Measurements from ENCODE around the gene MACROD2. TPM values are rescaled to one million over a fixed set of nuclear protein-coding genes. Genes with fewer than 3 reads are reported as not detected.

The MACROD2 gene
- total RNA-seq, 3 donors from 2014 or later, result 3.2 to 7.6 (median 6.4) TPM

GRCh38 chr20:14955399-14955798 lies 960.1 kb downstream of the MACROD2 start:
- ATAC-seq (no peak), DNase-seq (no peak)
- H3K36me3 ChIP-seq (ENCODE audit: low read depth), result no peaks in the 10 kb centered on the region
- H3K4me3 ChIP-seq, result no peak overlapping the region
- no peaks in the 10 kb centered on the region for H3K4me1 ChIP-seq (ENCODE audit: low read depth)
- intact Hi-C loops (cut with DNase I, micrococcal nuclease), result no loop called here
- no peak for TF ChIP-seq CTCF (IDR thresholded peaks at IDR 0.05)
- no peaks in the 10 kb centered on the region for H3K9me3 ChIP-seq

- Histone ChIP-seq H3K4me1 (ENCODE audit: low read depth) (no peaks in the 10 kb centered on the region), H3K9me3 (no peaks in the 10 kb centered on the region), H3K4me3 (no peak overlapping the region), H3K36me3 (ENCODE audit: low read depth) (no peaks in the 10 kb centered on the region)
- DNase-seq, result no peak
- no peak for TF ChIP-seq CTCF (IDR thresholded peaks at IDR 0.05)
- no peak for ATAC-seq
- intact Hi-C loops (cut with DNase I, micrococcal nuclease), result no loop called here
Measured at GRCh38 chr20:14956026-14956425, 960.7 kb downstream of the MACROD2 start.

GRCh38 chr20:14956538-14956937 lies 961.2 kb downstream of the MACROD2 start:
- ATAC-seq (peak; percentile 42), DNase-seq (no peak)
- Histone ChIP-seq H3K4me3 (no peak overlapping the region), H3K4me1 (ENCODE audit: low read depth) (no peaks in the 10 kb centered on the region), H3K36me3 (ENCODE audit: low read depth) (no peaks in the 10 kb centered on the region), H3K9me3 (no peaks in the 10 kb centered on the region)
- intact Hi-C loops (cut with DNase I, micrococcal nuclease), result no loop called here
- TF ChIP-seq CTCF (IDR thresholded peaks at IDR 0.05), result no peak

- intact Hi-C loops (cut with DNase I, micrococcal nuclease), result no loop called here
- TF ChIP-seq CTCF (IDR thresholded peaks at IDR 0.05), result no peak
- DNase-seq, result no peak
- Histone ChIP-seq H3K36me3 (ENCODE audit: low read depth) (no peaks in the 10 kb centered on the region), H3K9me3 (no peaks in the 10 kb centered on the region), H3K4me1 (ENCODE audit: low read depth) (no peaks in the 10 kb centered on the region), H3K4me3 (no peak overlapping the region)
- ATAC-seq, result no peak
Measured at GRCh38 chr20:14957402-14957801, 962.1 kb downstream of the MACROD2 start.

- no peak overlapping the region for H3K4me3 ChIP-seq
- intact Hi-C loops (cut with DNase I, micrococcal nuclease), result no loop called here
- ATAC-seq, result no peak
Measured at GRCh38 chr20:14958626-14959025, 963.3 kb downstream of the MACROD2 start.

More at GRCh38 chr20:14958626-14959025, 963.3 kb downstream of the MACROD2 start:
- no peaks in the 10 kb centered on the region for H3K36me3 ChIP-seq (ENCODE audit: low read depth)
- TF ChIP-seq CTCF (IDR thresholded peaks at IDR 0.05), result no peak
- no peak for DNase-seq
- H3K9me3 ChIP-seq, result no peaks in the 10 kb centered on the region
- H3K4me1 ChIP-seq (ENCODE audit: low read depth), result no peaks in the 10 kb centered on the region
